ENCODE results near the gene KMT2C.

- TF ChIP-seq EZH2 (IDR thresholded peaks at IDR 0.05; ENCODE audit: borderline replicate concordance, insufficient read depth, low read length, poor library complexity, severe bottlenecking) (no peak), CTCF (IDR thresholded peaks at IDR 0.05; ENCODE audit: poor library complexity, severe bottlenecking) (no peak), SMC3 (conservative IDR thresholded peaks at IDR 0.05; ENCODE audit: poor library complexity) (no peak), MXI1 (conservative IDR thresholded peaks at IDR 0.05; ENCODE audit: poor library complexity, severe bottlenecking) (no peak)
These were observed 52.2 kb downstream of the KMT2C start for GRCh38 chr7:152383341-152384234.
